GM18526 (cell line): Measurements from ENCODE around the gene NR0B1.

ENCODE experiments used
- POLR2A ChIP-seq: IDR thresholded peaks from 3 replicates; pipeline ENCODE4 v1.6.1; 2011; ENCODE audit not compliant: insufficient read length; ENCODE audit errors: extremely low read depth

NR0B1 gene

GRCh38 chrX:30296408-30297254, 12.6 kb downstream of the NR0B1 start:
- no peak for TF ChIP-seq POLR2A

GRCh38 chrX:30283456-30284200, 25.6 kb downstream of the NR0B1 start:
- TF ChIP-seq POLR2A, result no peak

DNA sequence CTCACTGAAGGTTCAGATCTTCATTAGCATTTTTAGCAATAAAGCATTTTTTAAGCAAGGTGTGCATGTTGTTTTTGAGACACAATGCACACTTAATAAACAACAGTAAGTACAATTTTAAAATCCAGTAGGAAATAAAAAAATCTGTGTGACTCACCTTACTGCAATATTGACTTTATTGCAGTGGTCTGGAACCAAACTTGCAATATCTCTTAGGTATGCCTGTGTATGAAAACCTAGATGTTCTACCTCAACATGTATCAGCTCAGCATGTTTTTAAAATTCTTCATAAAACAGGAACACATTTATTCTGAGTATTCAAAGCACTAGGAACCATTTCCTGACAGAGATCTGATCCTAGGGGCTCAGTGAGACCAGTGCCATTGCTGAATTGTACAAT, 26.7 kb downstream of the NR0B1 start:
- TF ChIP-seq POLR2A, result no peak

DNA sequence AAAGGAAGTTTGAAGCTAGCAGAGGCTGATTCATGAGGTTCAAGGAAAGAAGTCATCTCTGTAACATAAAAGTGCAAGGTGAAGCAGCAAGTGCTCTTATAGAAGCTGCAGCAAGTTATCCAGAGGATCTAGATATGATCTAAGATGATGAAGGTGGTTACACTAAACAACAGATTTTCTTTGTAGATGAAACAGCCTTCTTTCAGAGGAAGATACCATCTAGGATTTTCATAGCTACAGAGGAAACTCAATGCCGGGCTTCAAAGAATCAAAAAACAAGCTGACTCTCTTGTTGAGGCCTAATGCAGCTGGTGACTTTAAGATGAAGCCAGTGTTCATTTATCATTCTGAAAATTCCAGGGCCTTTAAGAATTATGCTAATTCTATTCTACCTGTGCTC, 28.8 kb downstream of the NR0B1 start:
- TF ChIP-seq POLR2A, result no peak

- TF ChIP-seq POLR2A, result no peak
These were observed 30.8 kb downstream of the NR0B1 start for GRCh38 chrX:30278365-30278764.

GRCh38 chrX:30275498-30275897, 33.7 kb downstream of the NR0B1 start:
- no peak for TF ChIP-seq POLR2A

DNA sequence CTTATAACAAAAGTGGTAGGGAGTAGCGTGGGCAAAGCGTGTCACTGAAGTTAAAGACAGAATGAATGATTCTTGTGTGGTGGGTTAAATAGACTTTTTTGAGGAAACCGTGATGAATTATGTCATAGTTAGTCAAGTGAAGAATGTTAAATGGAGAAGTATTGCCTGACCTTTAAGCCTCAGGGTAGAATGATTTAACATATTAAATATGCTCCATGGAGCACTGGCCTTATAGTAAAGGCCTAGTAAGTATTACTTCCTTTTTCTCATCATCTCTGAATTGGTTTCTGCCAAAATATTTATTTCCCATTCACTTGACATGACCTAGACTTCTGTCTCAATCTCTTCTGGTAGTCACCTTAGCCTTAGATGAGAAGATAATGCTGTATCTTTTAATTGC, 38.6 kb downstream of the NR0B1 start:
- no peak for TF ChIP-seq POLR2A

DNA sequence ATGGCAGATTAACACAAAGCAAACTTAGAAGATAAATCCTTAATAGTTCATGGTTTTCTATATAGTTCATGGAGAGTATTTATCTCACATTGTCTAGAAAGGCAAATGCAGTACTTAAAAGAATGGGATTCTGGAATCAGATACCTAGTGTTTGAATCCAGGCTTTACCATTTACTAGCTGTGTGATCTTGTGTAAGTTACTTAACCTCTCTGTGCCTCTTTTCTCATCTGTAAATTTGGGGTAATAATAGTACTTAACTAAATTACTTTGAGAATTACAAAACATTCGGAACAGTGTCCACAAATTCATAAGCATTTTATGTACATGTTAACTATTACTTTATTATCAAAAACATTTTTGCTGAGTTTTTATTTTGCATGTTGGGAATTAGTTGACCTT, 46.4 kb downstream of the NR0B1 start:
- no peak for TF ChIP-seq POLR2A

GRCh38 chrX:30261012-30261411, 48.2 kb downstream of the NR0B1 start:
- TF ChIP-seq POLR2A, result no peak

DNA sequence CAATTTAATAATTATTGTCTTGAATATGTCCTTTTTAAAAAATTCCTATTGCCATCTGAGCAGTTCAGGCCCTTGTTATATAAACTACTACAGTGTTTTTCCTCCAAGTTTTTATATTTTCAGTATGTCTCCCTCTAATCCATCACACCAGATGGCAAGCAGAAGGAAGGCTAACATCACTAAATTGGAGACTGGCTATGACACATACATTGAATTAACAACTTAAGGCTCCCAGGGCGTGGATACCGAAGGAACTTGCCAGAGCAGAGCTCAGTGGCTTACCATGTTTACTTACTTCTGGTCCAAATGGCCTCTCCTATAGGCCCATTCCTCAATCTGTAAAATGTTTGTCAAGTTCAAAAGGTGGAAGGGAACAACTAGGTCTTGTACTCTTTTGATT, 49.3 kb downstream of the NR0B1 start:
- TF ChIP-seq POLR2A, result no peak
